AG09319 (cell line): Measurements from ENCODE around the gene SPOCD1.
"Not testable (repeated sequence)": the region's sequence is repeated elsewhere in the genome, so short reads cannot be mapped to it uniquely, and the experiment has no call there.

Experiments
- DNase-seq: peaks from one replicate; pipeline ENCODE4 v3.0.0-alpha.2; 2010; ENCODE audit warnings: low read depth; ENCODE audit errors: extremely low read depth
- TF ChIP-seq, protein P1 (sequence below): IDR thresholded peaks from 2 replicates; pipeline ENCODE4 v1.5.1; 2011; ENCODE audit warnings: low read depth, mild to moderate bottlenecking, inconsistent platforms, low read length, moderate library complexity

The SPOCD1 gene

DNA sequence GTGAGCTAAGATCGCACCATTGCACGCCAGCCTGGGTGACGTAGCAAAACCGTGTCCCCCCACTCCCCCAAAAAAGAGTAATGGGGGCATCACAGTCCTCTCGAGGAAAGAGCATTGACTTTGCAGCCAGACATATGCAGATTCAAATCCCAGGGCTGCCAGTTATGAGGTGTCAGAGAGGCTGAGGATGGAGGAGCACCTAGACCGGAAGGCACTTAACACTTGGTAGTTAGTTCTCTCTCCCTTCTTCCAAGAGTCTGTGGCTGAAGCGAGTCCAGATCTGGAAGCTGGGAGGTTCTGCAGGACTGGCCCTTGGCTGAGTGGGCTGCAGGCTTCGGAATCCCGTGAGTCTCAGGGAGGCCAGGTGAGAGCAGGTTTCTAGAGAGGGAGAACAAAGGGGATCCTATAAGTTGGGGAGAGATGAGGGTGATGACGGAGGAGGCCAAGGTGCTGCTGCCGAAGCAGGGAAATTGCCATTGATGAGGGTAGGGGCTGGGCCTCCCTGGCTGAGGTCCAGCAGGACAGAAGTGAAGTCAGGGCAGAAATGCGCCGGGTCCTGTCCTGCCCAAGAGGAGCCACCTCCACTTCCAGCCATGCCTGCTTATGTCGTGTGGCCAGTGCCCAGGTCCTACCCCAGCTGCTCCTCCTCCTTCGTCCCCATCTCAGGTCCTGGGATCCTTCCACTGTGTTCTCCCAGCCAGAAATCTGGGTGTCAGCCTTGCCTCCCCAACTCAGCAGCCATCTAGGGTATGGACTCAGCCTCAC is 13.3 kb upstream of the SPOCD1 start:
- no peak for DNase-seq
- TF ChIP-seq, protein P1, sequence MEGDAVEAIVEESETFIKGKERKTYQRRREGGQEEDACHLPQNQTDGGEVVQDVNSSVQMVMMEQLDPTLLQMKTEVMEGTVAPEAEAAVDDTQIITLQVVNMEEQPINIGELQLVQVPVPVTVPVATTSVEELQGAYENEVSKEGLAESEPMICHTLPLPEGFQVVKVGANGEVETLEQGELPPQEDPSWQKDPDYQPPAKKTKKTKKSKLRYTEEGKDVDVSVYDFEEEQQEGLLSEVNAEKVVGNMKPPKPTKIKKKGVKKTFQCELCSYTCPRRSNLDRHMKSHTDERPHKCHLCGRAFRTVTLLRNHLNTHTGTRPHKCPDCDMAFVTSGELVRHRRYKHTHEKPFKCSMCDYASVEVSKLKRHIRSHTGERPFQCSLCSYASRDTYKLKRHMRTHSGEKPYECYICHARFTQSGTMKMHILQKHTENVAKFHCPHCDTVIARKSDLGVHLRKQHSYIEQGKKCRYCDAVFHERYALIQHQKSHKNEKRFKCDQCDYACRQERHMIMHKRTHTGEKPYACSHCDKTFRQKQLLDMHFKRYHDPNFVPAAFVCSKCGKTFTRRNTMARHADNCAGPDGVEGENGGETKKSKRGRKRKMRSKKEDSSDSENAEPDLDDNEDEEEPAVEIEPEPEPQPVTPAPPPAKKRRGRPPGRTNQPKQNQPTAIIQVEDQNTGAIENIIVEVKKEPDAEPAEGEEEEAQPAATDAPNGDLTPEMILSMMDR: no peak

DNA sequence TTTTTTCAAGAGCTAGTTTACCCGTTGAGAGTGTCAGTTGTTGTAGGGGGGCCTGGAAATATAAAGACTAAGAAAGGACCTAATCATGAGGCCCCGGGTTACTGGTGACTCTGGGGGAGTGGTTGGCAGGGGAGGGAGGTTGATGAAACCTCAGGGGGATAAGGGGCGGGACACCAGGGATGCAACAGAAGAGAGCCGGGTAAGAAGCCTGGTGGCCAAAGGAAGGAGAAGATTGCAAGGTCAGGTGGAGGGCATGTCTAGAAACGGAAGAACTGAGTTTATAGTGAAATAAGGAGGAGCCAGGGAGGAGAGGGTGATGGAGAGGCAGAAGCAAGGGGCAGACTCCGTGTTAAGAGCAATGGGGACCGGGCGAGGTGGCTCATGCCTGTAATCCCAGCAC is 12.5 kb upstream of the SPOCD1 start:
- TF ChIP-seq, protein P1: no peak

DNA sequence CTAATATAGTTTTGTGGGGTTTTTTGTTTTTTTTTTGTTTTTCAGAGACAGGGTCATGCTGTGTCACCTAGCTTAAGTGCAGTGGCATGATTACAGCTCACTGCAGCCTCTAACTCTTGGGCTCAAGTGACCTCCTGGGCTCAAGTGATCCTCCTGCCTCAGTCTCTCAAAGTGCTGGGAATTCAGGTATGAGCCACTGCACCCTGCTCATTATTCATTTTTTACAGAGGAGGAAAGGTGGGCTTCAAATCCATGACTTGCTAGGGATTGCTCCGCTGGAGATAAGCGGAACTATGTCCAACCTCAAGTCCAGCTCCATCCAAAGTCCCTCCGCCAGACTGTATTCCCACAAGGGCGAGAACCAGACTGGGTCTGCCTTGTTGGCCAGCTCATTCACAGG is 8.0 kb upstream of the SPOCD1 start:
- DNase-seq: no peak
- TF ChIP-seq, protein P1: no peak

More for the DNA sequence above, 12.5 kb upstream of the SPOCD1 start:
- DNase-seq: no peak

DNA sequence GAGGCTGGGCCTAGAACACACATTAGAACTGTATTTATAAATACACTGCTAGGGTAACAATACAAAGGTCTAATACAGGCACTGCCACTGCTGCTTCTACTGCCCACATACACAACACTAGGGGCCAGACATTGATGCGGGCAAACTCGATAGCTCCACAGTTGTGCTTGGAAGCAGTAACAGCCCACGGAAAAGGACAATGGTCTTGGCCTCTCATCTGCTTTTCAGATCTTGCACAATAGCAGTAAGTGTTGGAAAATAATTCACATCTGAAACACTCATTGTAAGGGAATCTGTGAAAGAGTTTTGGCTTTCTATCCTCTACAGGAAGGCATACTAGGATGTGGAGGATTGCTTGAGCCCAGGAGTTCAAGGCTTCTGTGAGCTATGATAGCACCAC is 6.9 kb upstream of the SPOCD1 start:
- DNase-seq: no peak
- TF ChIP-seq, protein P1: no peak

DNA sequence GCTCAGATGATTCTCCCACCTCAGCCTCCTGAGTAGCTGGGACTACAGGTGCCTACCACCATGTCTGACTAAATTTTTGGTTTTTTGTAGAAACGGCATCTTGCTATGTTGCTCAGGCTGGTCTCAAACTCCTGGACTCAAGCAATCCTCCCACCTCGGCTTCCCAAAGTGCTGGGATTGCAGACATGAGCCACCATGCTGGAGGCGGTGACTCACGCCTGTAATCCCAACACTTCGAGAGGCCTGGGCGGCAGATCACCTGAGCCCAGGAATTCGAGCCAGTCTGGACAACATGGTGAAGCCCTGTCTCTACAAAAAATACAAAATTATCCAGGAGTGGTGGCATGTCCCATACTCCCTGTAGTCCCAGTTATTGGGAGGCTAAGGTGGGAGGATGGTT is 4.4 kb upstream of the SPOCD1 start:
- not testable (repeated sequence) for DNase-seq

DNA sequence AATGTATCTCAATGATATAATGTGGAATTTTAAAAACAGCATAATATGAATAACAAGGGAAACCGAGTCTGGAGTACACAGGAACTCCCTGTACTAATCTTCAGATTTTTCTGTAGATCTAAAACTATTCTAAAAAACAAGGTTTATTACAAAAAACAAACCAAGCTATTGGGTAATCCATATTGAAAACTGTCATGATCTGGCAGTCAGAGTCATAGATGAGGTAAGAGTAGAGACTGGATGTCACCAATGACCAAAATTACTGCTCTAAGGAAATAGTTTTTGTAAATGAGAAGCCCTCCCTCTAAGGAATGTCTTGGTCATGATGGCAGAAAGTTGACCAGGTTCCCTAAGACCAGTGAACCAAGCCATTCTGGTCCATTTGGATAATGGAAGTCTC is 2.4 kb upstream of the SPOCD1 start:
- DNase-seq: no peak

GRCh38 chr1:31816947-31817346 is 1.1 kb upstream of the SPOCD1 start:
- not testable (repeated sequence) for DNase-seq

More for the DNA sequence above, 2.4 kb upstream of the SPOCD1 start:
- TF ChIP-seq, protein P1: no peak

DNA sequence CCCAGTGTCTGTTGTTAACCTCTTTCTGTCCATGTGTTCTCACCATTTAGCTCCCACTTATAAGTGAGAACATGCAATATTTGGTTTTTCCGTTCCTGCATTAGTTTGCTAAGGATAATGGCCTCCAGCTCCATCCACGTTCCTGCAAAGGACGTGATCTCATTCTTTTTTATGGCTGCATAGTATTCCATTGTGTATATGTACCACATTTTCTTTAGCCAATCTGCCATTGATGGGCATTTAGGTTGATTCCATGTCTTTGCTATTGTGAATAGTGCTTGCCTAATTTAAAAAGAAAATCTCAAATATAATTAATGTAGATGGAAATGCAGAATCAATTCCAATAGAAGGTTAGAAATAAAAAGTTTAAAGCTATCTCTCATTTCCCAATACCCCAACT is 679 bp upstream of the SPOCD1 start:
- DNase-seq: not testable (repeated sequence)

- TF ChIP-seq, protein P1: no peak
- no peak for DNase-seq
These were observed 546 bp downstream of the SPOCD1 start for GRCh38 chr1:31815307-31815645.
